Panc1 (cell line): ENCODE measurements around the gene GAPDH. TPM values are rescaled to one million over a fixed set of nuclear protein-coding genes. Genes with fewer than 3 reads are reported as not detected.
A peak's percentile ranks its signal among the peaks of the same experiment; 100 is the strongest.

Source experiments
- ATAC-seq: fragments of 200-7000 bp; cut with Tn5 transposase; 2 replicates; pipeline ENCODE4 v1.9.1; 2020; ENCODE audit warnings: mild to moderate bottlenecking, moderate library complexity
- Bru-seq: library from RNA; stranded (reverse); fragments of 400-500 nt; gene quantifications from one replicate; lab custom pipeline; 2021; lab: Mats Ljungman, UMichigan
- BruChase-seq, 2 experiments: library from RNA; stranded (reverse); fragments of 400-500 nt; gene quantifications; one replicate each; lab custom pipeline; 2021; lab: Mats Ljungman, UMichigan
- BruUV-seq: library from RNA; stranded (reverse); fragments of 400-500 nt; replicated peaks from 2 replicates; lab custom pipeline; 2021; lab: Mats Ljungman, UMichigan
- CTCF ChIA-PET: fragments of 300-600 bp; sonication (Branson Sonifier 250); formaldehyde crosslinking; loops from one replicate; lab custom pipeline; 2022; ENCODE audit warnings: antibody characterized with exemption; lab: Charles Lee
- POLR2A ChIA-PET: fragments of 300-600 bp; sonication (Branson Sonifier 250); formaldehyde crosslinking; loops from one replicate; lab custom pipeline; 2022; ENCODE audit warnings: antibody characterized with exemption; lab: Charles Lee
- DNase-seq: peaks from one replicate; pipeline ENCODE4 v3.0.0-alpha.2; 2010; ENCODE audit warnings: low read depth, low spot score
- H3K27ac ChIP-seq: 2 replicates; pipeline ENCODE4 v1.5.1; 2011; ENCODE audit warnings: mild to moderate bottlenecking, low read length, inconsistent platforms
- H3K27me3 ChIP-seq: fragments of 200-500 bp; sonication (Bioruptor generic); 2 replicates; pipeline ENCODE4 v1.6.0; 2014; ENCODE audit warnings: low read length, inconsistent platforms; ENCODE audit not compliant: control insufficient read depth, insufficient read depth
- H3K36me3 ChIP-seq: fragments of 200-500 bp; sonication (Bioruptor generic); 2 replicates; pipeline ENCODE4 v1.5.1; 2014; ENCODE audit warnings: inconsistent platforms, mild to moderate bottlenecking, low read length, moderate library complexity; ENCODE audit not compliant: control insufficient read depth, insufficient read depth
- H3K4me1 ChIP-seq: 2 replicates; pipeline ENCODE4 v1.5.1; 2011; ENCODE audit warnings: inconsistent platforms, mild to moderate bottlenecking, low read length, moderate library complexity; ENCODE audit not compliant: control insufficient read depth, insufficient read depth
- H3K4me3 ChIP-seq, 2 experiments: 2 replicates each; pipeline ENCODE4 v1.5.1; 2011 to 2012; ENCODE audit warnings: low read depth in 2 of 2, low read length in 2 of 2, mild to moderate bottlenecking in 2 of 2, inconsistent platforms in 1 of 2, moderate library complexity in 1 of 2
- H3K9me3 ChIP-seq: fragments of 200-500 bp; sonication (Bioruptor generic); 2 replicates; pipeline ENCODE4 v1.5.1; 2014; ENCODE audit warnings: low read depth, mild to moderate bottlenecking, inconsistent platforms, low read length, moderate library complexity; ENCODE audit not compliant: control insufficient read depth, insufficient read depth
- POLR2AphosphoS5 ChIP-seq: IDR thresholded peaks from 2 replicates; pipeline ENCODE4 v1.6.1; 2012; ENCODE audit warnings: mild to moderate bottlenecking, low read depth, low read length, moderate library complexity
- SIN3A ChIP-seq: IDR thresholded peaks from 2 replicates; pipeline ENCODE4 v1.6.1; 2012; ENCODE audit warnings: low read depth, mild to moderate bottlenecking, low read length, moderate library complexity, borderline replicate concordance; ENCODE audit not compliant: insufficient read depth
- TCF7L2 ChIP-seq: IDR thresholded peaks from 2 replicates; pipeline ENCODE4 v1.6.1; 2011; ENCODE audit warnings: mild to moderate bottlenecking, low read depth, low read length, inconsistent platforms
- in situ Hi-C: cut with HindIII; loops from 2 replicates; pipeline ENCODE4 v1.10.0; 2016; ENCODE audit warnings: low sequenced_read_pairs, low pct_unique_long_range_greater_than_20kb
- intact Hi-C: fragments of 100-400 bp; cut with micrococcal nuclease; formaldehyde crosslinking; loops from one replicate; pipeline ENCODE4 v1.10.0; 2022; ENCODE audit not compliant: unreplicated experiment
- long read RNA-seq: library from polyadenylated mRNA; unstranded; transcript quantifications from one replicate; pipeline ENCODE4 v2.0.0, GENCODE V29; 2021; ENCODE audit not compliant: unreplicated experiment
- polyA plus RNA-seq: library from polyadenylated mRNA; unstranded; fragments of >200 nt; gene quantifications from one replicate; pipeline ENCODE4 v1.2.1, GENCODE V29; 2012; ENCODE audit warnings: missing spikeins; ENCODE audit not compliant: insufficient read length
- total RNA-seq: library from RNA; stranded (reverse); gene quantifications from one replicate; pipeline ENCODE4 v1.2.1, GENCODE V29; 2021; ENCODE audit not compliant: unreplicated experiment
- TF ChIP-seq, protein P1 (sequence below): fragments of 450-650 bp; IDR thresholded peaks from 2 replicates; pipeline ENCODE4 v1.5.1; 2017; ENCODE audit warnings: mild to moderate bottlenecking
- TF ChIP-seq, protein P2 (sequence below), 2 experiments: IDR thresholded peaks; 2 replicates each; pipeline ENCODE4 v1.6.1; 2011 to 2012; ENCODE audit warnings: low read depth in 2 of 2, control low read depth in 1 of 2, low read length in 1 of 2, mild to moderate bottlenecking in 1 of 2, moderate library complexity in 1 of 2; ENCODE audit not compliant: insufficient read depth in 1 of 2

Gene GAPDH
- total RNA-seq (2,912 TPM), Bru-seq, nascent RNA (percentile 99 among the genes with signal in this experiment), BruChase-seq, experiment 1, labeled RNA remaining after a 2-hour chase (percentile 99 among the genes with signal in this experiment), BruChase-seq, experiment 2, labeled RNA remaining after a 6-hour chase (percentile 100 among the genes with signal in this experiment)
- 4,959 TPM for polyA plus RNA-seq
- long read RNA-seq, transcript GAPDH-205 (9 exons, 1,348 nt): minor isoform, 7 of 2,297 reads
- long read RNA-seq, transcript GAPDH-204 (8 exons, 1,256 nt): minor isoform, 83 of 2,297 reads
- long read RNA-seq, transcript GAPDH-201 (9 exons, 1,875 nt): major isoform, 1,808 of 2,297 reads
- long read RNA-seq, partial matches to known transcripts: 238 of 2,297 reads
- long read RNA-seq, other reads (novel, unspliced or antisense): 158 of 2,297 reads

DNA sequence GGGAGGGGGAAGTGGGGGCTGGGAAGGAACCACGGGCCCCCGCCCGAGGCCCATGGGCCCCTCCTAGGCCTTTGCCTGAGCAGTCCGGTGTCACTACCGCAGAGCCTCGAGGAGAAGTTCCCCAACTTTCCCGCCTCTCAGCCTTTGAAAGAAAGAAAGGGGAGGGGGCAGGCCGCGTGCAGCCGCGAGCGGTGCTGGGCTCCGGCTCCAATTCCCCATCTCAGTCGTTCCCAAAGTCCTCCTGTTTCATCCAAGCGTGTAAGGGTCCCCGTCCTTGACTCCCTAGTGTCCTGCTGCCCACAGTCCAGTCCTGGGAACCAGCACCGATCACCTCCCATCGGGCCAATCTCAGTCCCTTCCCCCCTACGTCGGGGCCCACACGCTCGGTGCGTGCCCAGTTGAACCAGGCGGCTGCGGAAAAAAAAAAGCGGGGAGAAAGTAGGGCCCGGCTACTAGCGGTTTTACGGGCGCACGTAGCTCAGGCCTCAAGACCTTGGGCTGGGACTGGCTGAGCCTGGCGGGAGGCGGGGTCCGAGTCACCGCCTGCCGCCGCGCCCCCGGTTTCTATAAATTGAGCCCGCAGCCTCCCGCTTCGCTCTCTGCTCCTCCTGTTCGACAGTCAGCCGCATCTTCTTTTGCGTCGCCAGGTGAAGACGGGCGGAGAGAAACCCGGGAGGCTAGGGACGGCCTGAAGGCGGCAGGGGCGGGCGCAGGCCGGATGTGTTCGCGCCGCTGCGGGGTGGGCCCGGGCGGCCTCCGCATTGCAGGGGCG is at the start of gene GAPDH:
TSS of gene GAPDH (plus strand) at position 595 of the 772 bp plus-strand sequence. CDS start 316 bp downstream, outside the sequence.
- peak within 1 kb of the TSS; percentile 95 for H3K27ac ChIP-seq
- ChIA-PET CTCF (no interaction called here), POLR2A (interaction anchor here (0.5 to 0.9 kb wide), 14 partner anchors 24 to 371 kb away, joined by 3 to 16 read pairs (median 6); partner anchors contain the start of genes MRPL51 and SPSB2)
- H3K27me3 ChIP-seq: no peaks in the 10 kb centered on the region
- in situ Hi-C loops: no loop called here
- no peaks in the 10 kb centered on the region for H3K9me3 ChIP-seq
- DNase-seq (peak; percentile 75), ATAC-seq (peak; percentile 62)
- H3K36me3 ChIP-seq: peaks cover 11% of the 10 kb centered on the region
- intact Hi-C loops: no loop called here
- H3K4me1 ChIP-seq: peaks cover 44% of the 10 kb centered on the region
- TF ChIP-seq, protein P1, sequence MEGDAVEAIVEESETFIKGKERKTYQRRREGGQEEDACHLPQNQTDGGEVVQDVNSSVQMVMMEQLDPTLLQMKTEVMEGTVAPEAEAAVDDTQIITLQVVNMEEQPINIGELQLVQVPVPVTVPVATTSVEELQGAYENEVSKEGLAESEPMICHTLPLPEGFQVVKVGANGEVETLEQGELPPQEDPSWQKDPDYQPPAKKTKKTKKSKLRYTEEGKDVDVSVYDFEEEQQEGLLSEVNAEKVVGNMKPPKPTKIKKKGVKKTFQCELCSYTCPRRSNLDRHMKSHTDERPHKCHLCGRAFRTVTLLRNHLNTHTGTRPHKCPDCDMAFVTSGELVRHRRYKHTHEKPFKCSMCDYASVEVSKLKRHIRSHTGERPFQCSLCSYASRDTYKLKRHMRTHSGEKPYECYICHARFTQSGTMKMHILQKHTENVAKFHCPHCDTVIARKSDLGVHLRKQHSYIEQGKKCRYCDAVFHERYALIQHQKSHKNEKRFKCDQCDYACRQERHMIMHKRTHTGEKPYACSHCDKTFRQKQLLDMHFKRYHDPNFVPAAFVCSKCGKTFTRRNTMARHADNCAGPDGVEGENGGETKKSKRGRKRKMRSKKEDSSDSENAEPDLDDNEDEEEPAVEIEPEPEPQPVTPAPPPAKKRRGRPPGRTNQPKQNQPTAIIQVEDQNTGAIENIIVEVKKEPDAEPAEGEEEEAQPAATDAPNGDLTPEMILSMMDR: no peak
- TF ChIP-seq SIN3A (peak; percentile 94), POLR2AphosphoS5 (peak; percentile 99), TCF7L2 (peak; percentile 46; the same call in 1 of the 2 replicates)
- TF ChIP-seq, protein P2, sequence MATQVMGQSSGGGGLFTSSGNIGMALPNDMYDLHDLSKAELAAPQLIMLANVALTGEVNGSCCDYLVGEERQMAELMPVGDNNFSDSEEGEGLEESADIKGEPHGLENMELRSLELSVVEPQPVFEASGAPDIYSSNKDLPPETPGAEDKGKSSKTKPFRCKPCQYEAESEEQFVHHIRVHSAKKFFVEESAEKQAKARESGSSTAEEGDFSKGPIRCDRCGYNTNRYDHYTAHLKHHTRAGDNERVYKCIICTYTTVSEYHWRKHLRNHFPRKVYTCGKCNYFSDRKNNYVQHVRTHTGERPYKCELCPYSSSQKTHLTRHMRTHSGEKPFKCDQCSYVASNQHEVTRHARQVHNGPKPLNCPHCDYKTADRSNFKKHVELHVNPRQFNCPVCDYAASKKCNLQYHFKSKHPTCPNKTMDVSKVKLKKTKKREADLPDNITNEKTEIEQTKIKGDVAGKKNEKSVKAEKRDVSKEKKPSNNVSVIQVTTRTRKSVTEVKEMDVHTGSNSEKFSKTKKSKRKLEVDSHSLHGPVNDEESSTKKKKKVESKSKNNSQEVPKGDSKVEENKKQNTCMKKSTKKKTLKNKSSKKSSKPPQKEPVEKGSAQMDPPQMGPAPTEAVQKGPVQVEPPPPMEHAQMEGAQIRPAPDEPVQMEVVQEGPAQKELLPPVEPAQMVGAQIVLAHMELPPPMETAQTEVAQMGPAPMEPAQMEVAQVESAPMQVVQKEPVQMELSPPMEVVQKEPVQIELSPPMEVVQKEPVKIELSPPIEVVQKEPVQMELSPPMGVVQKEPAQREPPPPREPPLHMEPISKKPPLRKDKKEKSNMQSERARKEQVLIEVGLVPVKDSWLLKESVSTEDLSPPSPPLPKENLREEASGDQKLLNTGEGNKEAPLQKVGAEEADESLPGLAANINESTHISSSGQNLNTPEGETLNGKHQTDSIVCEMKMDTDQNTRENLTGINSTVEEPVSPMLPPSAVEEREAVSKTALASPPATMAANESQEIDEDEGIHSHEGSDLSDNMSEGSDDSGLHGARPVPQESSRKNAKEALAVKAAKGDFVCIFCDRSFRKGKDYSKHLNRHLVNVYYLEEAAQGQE (IDR thresholded peaks at IDR 0.05; ENCODE audit: insufficient read depth in 1 of 2, low read depth in 2 of 2, low read length in 1 of 2): no peak
- peak within 1 kb of the TSS; percentile 77 to 86 for H3K4me3 ChIP-seq
- BruUV-seq: TSS peak; percentile 93

GRCh38 chr12:6488240-6488639 is 46.1 kb upstream of the GAPDH start:
- DNase-seq (no peak), ATAC-seq (no peak)
- Histone ChIP-seq H3K27ac (no peak overlapping the region), H3K4me1 (peaks cover 6% of the 10 kb centered on the region; the same call in 1 of the 2 replicates), H3K9me3 (no peaks in the 10 kb centered on the region), H3K36me3 (peaks cover 8% of the 10 kb centered on the region), H3K4me3 (no peak overlapping the region), H3K27me3 (no peaks in the 10 kb centered on the region)
- TF ChIP-seq SIN3A: no peak
- no peak for TF ChIP-seq POLR2AphosphoS5
- TF ChIP-seq TCF7L2: no peak
- no TSS peak for BruUV-seq
- in situ Hi-C loops: no loop called here
- POLR2A ChIA-PET: no interaction called here
- intact Hi-C loops: no loop called here
- CTCF ChIA-PET: no interaction called here
